Kidney (tissue), 14 donors: ENCODE results near the gene SLC10A2. TPM values are rescaled to one million over a fixed set of nuclear protein-coding genes. Genes with fewer than 3 reads are reported as not detected.

Source experiments
- DNase-seq, 5 donors: peaks; one replicate each; pipeline ENCODE4 v3.0.0-alpha.2; 2013 to 2020
- FAIRE-seq: peaks from 2 replicates; lab custom pipeline; 2012; peaks lifted over from hg19 to GRCh38; lab: Jason Lieb, UNC
- H3K27ac ChIP-seq, 2 donors: one replicate each; pipeline ENCODE4 v1.7.0; 2013; ENCODE audit warnings: low read depth in 2 of 2, low read length in 2 of 2, inconsistent platforms in 1 of 2
- H3K27me3 ChIP-seq: one replicate; pipeline ENCODE4 v1.7.1; 2013; ENCODE audit warnings: low read length, inconsistent platforms; ENCODE audit not compliant: control insufficient read depth, insufficient read depth
- H3K36me3 ChIP-seq, 3 donors: one replicate each; pipeline versions ENCODE4 v1.7.0 to v1.7.1; 2013; ENCODE audit warnings: low read length in 3 of 3, control low read depth in 1 of 3, inconsistent platforms in 1 of 3; ENCODE audit not compliant: insufficient read depth in 3 of 3, control insufficient read depth in 2 of 3
- H3K4me1 ChIP-seq, 3 donors: one replicate each; pipeline versions ENCODE4 v1.7.0 to v1.7.1; 2013; ENCODE audit warnings: low read length in 3 of 3, inconsistent platforms in 1 of 3, low read depth in 1 of 3; ENCODE audit not compliant: control insufficient read depth in 2 of 3, insufficient read depth in 2 of 3
- H3K4me3 ChIP-seq, 3 donors: one replicate each; pipeline versions ENCODE4 v1.7.0 to v1.8.1; 2013; ENCODE audit warnings: low read length in 3 of 3, control low read depth in 1 of 3, inconsistent platforms in 1 of 3
- H3K9ac ChIP-seq, 3 donors: one replicate each; pipeline versions ENCODE4 v1.7.0 to v1.7.1; 2013; ENCODE audit warnings: low read length in 3 of 3, control low read depth in 1 of 3, inconsistent platforms in 1 of 3
- H3K9me3 ChIP-seq, 3 donors: one replicate each; pipeline versions ENCODE4 v1.7.0 to v1.7.1; 2013; ENCODE audit warnings: low read length in 3 of 3, control low read depth in 1 of 3, inconsistent platforms in 1 of 3; ENCODE audit not compliant: control insufficient read depth in 2 of 3, insufficient read depth in 1 of 3
- CTCF ChIP-seq: IDR thresholded peaks from 3 replicates; pipeline ENCODE4 v1.5.1; 2012; ENCODE audit warnings: mild to moderate bottlenecking, moderate library complexity, borderline replicate concordance; ENCODE audit not compliant: insufficient read depth; ENCODE audit errors: extremely low read depth
- intact Hi-C: fragments of 100-400 bp; cut with DNase I; formaldehyde crosslinking; loops from one replicate; pipeline ENCODE4 v1.11.1; 2022
- polyA plus RNA-seq: library from polyadenylated mRNA; stranded (reverse); fragments of 350-450 nt; fragmentation: Illumina TruSeq; extraction: RNeasy Lipid Tissue Mini Kit (QIAGEN cat#74804); gene quantifications from one replicate; pipeline ENCODE4 v1.2.3, GENCODE V29; 2014; ENCODE audit warnings: low read depth, low replicate concordance; ENCODE audit not compliant: insufficient read depth
- total RNA-seq: library from RNA; stranded (reverse); fragmentation: NEBNext Ultra II Directional; extraction: Animal tissue kit (Norgen Biotek cat#: 25700); gene quantifications from one replicate; pipeline ENCODE4 v1.2.1, GENCODE V29; 2021
- donor health status: control.
- donor health status: control.
- donor health status: control.
- donor health status: control.
- donor health status: control.
- donor health status: DM: yes; HTN: yes; CAD: no.
- donor health status: Normal renal cell carcinoma (clear cell type).

SLC10A2 gene
- total and polyA plus RNA-seq, 2 donors from 2014 or later = 0.19 to 4.5 TPM

GRCh38 chr13:103009051-103009840, 57.0 kb downstream of the SLC10A2 start:
- TF ChIP-seq CTCF = no peak
- FAIRE-seq = no peak
- H3K27ac ChIP-seq = no peak overlapping the region
- no peak for DNase-seq
- H3K27me3 ChIP-seq = no peaks in the 10 kb centered on the region
- H3K9me3 ChIP-seq = no peaks in the 10 kb centered on the region
- no peak overlapping the region for H3K9ac ChIP-seq
- H3K36me3 ChIP-seq = no peaks in the 10 kb centered on the region
- no peaks in the 10 kb centered on the region for H3K4me1 ChIP-seq
- no peak overlapping the region for H3K4me3 ChIP-seq
- intact Hi-C loops = no loop called here

- no peak overlapping the region for H3K4me3 ChIP-seq
- H3K4me1 ChIP-seq = no peaks in the 10 kb centered on the region
- no peaks in the 10 kb centered on the region for H3K36me3 ChIP-seq
- no peak for TF ChIP-seq CTCF
- no peaks in the 10 kb centered on the region for H3K27me3 ChIP-seq
- FAIRE-seq (no peak), DNase-seq (no peak)
- intact Hi-C loops = no loop called here
- H3K9ac ChIP-seq = no peak overlapping the region
- H3K9me3 ChIP-seq = no peaks in the 10 kb centered on the region
- no peak overlapping the region for H3K27ac ChIP-seq
Observed at GRCh38 chr13:103007427-103007762, 58.8 kb downstream of the SLC10A2 start.

GRCh38 chr13:103006641-103007426, 59.4 kb downstream of the SLC10A2 start:
- FAIRE-seq (no peak), DNase-seq (no peak)
- no peak for TF ChIP-seq CTCF
- no peak overlapping the region for H3K9ac ChIP-seq
- H3K4me3 ChIP-seq = no peak overlapping the region
- H3K9me3 ChIP-seq = no peaks in the 10 kb centered on the region
- H3K27ac ChIP-seq = no peak overlapping the region
- H3K27me3 ChIP-seq = no peaks in the 10 kb centered on the region
- H3K4me1 ChIP-seq = no peaks in the 10 kb centered on the region
- intact Hi-C loops = no loop called here
- H3K36me3 ChIP-seq = no peaks in the 10 kb centered on the region
